HG03558 (cell line): ENCODE measurements around the gene GPR3.
"Not testable (repeated sequence)": the region's sequence is repeated elsewhere in the genome, so short reads cannot be mapped to it uniquely, and the experiment has no call there.

Source experiments
- ATAC-seq: cut with Tn5 transposase; IDR thresholded peaks from one replicate; pipeline ENCODE4 v1.9.1; 2021; ENCODE audit warnings: moderate number of reproducible peaks; ENCODE audit not compliant: unreplicated experiment; ENCODE audit errors: extremely low read depth

GPR3 gene

DNA sequence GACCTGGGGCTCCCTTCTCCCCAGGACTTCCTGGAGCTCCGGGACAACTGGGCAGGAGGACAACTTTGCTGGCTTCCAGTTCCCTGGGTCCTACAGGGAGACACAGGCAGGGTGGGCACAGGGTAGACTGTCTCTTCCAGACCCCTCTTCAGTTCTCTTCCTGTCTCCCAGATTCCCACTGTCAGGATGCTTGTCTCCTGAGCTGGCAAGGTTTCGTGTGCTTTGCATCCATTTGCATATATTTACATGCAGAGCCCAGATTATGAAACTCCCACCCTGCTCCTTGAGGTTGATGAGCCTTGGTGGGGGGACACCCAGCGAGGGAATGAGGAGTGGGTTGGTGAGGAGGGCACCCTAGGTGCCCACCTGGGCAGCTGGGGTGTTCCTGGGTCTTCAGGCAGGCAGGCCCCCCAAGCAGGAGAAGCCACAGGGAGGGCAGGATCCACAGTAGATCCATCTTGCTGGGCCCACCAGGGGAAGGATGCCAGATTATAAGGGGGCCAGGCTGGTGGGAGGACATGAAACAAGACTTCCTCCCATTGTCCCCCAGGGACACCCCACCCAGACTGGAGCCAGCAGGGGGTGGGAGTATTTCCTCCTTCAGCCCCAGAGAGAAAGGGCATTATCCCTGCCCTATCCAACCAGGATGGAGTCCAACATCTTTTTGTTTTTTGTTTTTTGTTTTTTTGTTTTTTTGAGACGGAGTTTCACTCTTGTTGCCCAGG, 17.9 kb upstream of the GPR3 start, which contains the start of gene FCN3:
TSS of gene FCN3 (minus strand) at position 463 of the 725 bp plus-strand sequence. CDS start at position 457, 6 bp downstream.
- ATAC-seq, result no peak

DNA sequence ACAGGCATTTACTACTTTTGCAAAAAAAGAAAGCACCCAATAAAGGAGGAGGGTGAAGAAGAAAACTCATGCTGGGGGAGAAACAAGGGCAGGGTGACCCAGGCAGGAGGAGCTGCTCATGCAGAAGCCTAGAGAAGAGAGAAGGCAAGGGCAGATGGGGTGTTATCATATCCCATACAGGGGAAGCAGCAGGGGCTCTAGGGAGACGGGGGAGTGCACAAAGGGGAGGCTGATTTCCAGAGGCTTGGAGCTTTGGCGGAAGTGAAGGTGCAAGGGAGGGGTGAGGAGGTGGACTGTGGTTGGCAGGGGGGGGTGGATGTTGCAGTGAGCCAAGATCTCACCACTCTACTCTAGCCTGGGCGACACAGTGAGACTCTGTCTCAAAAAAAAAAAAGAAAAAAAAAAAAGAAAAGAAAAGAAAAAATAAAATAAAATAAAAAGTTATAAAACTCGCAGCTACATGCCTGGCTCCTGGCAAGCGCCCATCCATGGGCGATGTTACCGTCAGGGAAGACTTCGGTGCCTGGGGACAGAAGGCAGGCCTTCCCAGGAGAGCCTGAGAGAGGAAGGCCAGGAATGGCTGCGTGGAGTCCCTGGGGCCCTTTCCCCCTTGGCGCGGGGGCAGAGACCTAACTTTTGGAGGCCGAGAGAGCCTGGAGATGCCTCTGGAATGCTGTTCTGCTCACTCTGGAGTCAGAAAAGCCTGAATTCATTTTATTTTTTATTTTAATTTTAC, 14.5 kb upstream of the GPR3 start:
- ATAC-seq, result no peak

DNA sequence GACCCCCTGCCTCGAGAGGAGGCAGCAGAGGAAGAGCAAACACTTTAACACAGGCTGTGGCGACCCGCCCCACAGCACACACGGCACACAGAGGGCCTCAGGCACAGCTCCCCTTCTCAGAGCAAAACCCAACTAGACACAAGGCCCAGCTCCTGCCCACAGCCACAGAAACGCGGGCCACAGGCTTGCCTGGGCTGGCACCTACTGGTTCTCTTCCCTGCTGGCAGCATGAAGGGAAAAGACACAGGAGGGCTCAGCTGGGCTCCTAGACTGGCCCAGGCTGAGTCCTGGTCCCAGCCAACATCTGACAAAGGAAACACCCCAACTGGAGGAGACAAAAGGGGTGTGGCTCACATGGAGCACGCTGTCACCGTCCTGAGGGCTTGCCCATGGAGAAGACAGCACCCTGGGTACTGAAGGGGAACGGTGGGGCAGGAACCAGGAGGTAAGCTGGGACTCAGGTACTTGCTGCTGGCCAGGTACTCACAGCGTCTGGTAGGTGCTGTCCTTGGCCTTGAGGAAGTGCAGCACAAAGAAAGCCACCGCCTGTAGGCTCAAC, 12.8 kb upstream of the GPR3 start:
- ATAC-seq, result no peak

DNA sequence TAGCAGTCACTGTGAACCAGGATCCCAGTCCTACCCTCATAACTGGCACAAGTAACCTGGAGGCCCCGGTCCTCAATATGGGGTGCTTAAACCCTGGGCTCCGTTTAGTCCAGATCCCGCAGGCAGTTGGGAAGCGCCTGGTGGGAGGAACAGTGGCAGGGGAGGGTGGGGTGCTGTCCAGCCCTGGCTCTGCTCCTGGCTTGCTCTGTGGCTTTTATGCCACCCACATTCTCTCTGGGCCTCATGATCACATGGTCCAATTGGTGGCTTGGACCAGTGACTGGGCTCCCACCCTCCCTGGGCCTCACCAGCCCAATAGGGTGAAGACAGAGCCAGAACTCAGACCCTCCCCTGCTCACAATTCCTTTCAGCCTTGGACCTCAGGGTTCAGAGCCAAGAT, 12.2 kb upstream of the GPR3 start:
- ATAC-seq, result no peak

DNA sequence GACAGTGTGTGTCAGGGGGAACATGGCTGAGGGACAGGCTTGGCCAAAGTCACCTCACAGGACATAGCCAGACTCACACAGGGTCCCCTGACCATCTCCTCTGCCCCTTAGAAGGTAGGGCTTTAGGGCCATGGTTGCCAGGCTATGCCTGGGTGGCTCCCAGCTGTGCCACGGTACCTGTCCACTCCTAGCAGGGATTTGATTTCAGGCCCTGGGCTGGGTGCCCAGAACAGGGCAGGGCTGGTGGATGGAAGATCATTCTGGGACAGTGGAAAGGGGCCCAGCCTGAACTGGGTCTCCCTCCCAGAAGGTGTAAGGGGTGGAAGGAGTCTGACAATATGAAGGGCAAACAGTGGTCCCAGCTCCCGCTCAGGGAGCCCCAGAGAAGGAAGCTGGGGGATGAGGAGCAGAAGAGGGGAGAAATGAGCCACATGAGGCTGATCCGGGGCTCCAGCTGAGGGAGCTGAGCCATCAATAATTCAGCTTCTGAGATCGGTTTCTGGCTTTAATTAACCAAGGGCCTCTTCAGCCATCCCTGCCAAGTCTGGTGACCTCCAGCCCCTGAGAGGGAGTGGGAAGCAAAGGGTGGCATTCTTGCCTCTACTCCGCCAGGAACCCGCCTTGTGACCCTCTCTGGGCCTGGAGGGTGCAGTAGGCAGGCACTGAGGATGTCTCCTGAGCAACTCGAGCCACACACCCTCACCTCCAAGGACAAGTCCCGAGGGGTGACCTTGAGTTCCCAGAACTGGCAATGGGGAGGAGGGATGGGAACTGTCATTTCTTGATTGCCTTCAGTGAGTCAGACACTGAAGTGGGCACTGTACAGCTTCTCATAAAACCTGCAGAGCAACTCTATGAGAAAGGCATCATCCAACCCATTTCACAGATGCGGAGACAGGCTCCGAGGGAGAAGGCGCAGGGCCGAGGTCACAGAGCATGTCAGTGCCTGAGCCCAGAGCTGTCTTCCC, 11.4 kb upstream of the GPR3 start:
- ATAC-seq, result no peak

DNA sequence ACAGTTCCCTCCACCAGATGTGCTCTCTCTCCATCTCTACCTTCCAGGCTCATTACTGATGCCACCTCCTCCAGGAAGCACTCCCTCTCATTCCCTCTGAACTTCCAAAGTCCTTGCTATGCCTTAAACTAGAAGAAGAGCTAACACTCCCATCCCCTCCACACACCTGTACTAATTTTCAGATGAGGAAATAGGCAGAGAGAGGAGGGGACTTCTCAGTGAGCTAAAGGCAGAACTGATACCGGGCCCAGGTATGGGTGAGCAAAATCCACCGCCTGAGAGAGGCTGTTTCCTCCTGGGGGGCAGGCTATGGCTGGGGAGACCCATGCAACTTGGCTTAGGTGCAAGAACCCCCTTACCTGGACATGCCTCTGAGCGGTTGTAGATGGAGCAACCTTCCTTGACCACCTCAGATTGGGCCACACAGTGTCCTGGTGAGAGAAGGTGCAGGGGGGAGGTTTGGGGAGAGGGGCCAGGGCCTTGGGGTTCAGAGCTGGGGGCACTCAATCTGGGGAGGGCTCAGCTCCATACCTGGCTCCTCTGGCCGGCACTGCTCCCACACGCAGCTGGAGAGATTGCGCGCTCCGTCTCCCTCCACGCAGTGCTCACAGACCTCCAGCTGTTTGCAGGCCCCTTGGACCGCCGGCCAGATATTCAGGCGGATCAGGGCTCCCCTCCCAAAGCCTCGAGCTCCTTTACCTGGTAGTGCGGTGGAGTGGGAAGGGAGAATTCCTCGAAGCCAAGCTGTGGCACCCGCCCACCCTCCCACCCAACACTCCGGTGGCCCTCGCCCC, 10.3 kb upstream of the GPR3 start:
- ATAC-seq, result no peak

DNA sequence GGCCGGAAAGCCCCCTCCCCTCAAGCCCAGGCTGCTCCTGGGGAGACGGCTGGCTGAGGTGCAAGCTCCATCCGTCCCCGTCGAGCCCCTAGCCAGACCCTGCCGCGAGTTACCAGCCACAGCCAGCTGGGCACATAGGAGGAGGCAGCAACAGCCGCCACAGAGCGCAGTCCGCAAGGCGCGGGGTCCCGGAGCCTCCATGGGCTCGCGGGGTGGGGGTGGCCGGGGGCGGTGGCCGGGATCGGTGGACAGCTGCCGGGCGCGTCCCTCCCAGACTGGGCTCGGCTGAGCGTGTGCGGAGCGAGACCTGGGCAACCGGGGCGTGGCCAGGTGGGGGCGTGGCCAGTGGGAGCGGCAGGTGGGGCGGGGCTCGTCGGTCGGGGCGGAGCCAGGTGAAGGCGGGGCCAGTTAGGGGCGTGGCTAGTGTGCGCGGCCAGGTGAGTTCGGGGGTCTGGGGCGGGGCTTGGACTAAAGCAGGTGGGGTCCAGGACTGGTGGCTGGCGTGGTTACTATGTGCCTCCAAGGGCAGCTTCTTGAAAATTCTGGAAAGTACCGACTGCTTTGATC, 9.3 kb upstream of the GPR3 start, which contains the start of gene CD164L2:
TSS of gene CD164L2 (minus strand) at position 295 of the 567 bp plus-strand sequence. CDS start at position 201, 94 bp downstream.
- ATAC-seq, result no peak

DNA sequence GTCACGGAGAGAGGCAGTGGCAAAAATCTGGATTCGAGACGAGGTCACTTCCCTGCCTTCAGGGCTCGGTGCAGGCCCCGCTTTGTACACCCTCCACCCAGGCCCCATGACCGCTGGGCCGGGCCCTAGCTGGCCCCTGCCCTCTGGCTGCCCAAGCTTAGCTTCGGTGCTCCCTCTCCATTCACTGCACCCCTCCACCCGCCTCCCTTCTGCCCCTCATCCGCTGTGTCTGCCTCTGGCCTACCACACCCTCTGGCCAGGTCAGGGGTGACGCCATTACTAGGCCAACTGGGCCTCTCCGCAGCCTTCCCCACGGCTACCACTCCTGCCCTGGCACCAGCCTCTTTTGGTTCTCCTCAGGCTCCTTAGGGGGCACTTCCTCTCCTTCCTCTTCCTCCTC, 8.8 kb upstream of the GPR3 start:
- no peak for ATAC-seq

DNA sequence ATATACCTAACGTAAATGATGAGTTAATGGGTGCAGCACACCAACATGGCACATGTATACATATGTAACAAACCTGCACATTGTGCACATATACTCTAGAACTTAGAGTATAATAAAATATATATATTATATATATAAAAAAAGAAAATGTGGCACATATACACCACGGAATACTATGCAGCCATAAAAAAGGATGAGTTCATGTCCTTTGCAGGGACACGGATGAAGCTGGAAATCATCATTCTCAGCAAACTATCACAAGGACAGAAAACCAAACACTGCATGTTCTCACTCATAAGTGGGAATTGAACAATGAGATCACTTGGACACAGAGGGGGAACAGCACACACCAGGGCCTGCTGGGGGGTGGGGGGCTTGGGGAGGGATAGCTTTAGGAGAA, 7.6 kb upstream of the GPR3 start:
- not testable (repeated sequence) for ATAC-seq

DNA sequence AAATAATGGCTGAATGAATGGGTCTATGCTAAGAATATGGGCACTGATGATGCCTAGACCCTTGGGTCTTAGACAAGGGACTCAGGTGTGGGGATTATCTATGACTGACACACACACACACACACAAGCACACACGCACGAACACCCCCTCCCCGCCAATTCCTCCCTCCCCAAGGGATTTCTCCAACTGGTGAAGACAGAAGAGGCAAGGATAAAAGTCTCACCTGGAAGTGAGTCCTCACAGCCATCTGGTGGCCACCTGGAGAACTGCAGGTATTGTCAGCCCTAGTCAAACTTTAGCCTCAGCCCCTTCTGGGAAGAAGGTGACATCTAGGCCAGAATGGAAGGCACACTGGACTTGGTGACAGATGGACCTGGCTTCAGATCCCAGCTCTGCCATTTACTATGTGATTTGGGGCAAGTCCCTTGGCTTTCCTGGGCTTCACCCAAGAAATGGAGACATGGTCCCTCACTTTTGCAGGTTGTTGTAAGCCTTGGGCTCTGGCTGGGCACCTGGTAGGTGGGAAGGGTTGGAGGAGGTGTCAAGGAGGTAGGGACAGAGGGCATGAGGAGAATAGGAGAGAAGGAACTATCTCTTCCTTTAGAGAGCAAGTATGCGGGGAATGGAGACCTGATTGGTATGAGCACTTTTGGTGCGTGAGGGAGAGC, 4.0 kb upstream of the GPR3 start:
- ATAC-seq, result no peak

DNA sequence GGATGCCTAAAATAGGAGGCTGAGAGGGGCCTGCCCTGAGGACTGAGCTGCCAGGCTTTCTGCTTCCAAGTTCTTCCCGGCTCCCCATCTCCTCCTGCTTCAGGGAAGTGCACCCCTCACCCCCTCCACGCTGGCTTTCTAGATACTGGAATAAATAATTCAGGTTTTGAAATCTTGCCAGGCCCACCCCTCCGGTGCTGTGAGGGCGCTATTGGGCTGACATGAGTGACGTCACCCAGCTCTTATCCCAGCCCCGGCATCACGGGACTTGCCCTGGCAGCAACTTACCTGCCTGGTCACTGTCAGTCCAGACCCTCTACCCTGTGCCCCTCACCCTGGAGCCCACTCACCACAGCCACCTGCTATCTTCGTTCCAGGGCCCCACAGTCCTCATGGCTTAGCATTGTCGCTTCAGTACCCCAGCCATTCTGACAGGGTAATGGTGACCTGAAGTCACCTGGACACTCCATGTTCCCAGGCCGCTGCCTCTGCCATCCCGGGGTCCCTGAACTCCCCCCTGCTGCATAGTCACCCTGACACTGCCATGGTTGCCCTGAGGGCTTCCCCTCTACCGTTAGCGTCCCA, 819 bp upstream of the GPR3 start:
- no peak for ATAC-seq

DNA sequence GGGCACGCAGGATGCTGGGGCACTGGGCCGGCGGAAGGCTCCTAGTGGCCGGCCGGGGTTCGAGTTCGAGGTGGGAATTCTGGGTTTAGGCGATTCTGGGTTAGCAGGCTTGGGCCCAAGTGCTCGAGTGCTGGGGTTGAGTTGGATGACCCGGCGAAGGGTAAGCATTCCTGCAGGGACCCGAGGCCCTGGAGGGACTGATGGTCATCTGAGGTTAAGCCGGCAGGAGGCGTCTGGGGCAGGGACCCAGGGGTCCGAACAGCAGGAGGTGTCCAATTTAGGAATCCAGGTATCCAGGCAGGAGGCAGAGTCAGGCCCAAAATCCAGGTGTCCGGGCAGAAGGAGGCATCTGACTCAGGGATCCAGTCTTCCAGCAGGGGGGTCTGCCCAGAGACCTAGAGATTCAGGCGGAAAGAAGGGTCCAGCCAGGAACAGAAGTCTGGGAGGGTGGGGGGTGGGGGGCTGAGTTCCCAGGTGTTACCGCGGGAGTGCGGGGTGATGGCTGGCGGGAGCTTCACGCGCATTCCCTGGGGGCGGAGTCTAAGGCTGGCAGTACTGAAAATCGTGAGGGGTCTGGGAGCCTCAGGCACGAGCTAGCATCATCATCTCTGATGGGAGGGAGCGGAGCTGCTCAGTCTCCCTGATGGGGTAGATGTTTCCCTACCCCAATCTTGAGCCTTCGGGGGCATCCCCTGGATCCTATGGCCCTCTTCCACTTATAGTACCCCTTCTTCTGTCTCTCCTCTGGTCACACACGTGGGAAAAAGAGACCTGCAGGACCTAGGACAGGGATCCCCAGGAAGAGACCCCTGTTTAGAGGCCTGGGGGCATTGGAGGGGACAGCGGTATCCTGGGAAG, 585 bp downstream of the GPR3 start:
- no peak for ATAC-seq

DNA sequence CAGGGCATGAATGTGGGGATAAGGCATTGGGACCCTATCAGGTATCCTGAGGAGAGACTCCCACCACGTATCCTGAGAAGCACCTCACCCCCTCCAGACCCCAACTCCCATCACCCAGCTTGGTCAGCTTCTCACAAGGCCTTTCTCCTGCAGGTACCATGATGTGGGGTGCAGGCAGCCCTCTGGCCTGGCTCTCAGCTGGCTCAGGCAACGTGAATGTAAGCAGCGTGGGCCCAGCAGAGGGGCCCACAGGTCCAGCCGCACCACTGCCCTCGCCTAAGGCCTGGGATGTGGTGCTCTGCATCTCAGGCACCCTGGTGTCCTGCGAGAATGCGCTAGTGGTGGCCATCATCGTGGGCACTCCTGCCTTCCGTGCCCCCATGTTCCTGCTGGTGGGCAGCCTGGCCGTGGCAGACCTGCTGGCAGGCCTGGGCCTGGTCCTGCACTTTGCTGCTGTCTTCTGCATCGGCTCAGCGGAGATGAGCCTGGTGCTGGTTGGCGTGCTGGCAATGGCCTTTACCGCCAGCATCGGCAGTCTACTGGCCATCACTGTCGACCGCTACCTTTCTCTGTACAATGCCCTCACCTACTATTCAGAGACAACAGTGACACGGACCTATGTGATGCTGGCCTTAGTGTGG, 1.3 kb downstream of the GPR3 start:
- no peak for ATAC-seq

DNA sequence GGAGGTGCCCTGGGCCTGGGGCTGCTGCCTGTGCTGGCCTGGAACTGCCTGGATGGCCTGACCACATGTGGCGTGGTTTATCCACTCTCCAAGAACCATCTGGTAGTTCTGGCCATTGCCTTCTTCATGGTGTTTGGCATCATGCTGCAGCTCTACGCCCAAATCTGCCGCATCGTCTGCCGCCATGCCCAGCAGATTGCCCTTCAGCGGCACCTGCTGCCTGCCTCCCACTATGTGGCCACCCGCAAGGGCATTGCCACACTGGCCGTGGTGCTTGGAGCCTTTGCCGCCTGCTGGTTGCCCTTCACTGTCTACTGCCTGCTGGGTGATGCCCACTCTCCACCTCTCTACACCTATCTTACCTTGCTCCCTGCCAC, 1.8 kb downstream of the GPR3 start:
- ATAC-seq, result no peak

DNA sequence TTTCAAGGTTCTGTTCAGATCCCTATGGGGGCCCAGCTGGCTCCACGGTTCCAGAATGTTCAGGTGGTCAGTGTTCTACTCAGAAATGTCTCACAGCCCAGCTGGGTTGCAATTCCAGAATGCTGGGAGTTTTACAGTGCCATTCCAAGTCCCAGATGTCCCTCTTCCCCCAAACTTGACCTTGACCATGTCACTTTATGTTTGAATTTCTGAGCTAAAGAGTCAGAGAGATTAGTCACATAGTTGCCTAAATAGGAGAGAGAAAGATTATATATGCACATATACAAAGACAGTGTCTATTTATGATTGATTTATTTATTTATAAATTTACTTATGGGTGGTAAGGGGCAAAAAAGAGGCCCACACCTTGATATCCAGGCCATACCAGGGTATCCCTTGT, 2.5 kb downstream of the GPR3 start:
- no peak for ATAC-seq

DNA sequence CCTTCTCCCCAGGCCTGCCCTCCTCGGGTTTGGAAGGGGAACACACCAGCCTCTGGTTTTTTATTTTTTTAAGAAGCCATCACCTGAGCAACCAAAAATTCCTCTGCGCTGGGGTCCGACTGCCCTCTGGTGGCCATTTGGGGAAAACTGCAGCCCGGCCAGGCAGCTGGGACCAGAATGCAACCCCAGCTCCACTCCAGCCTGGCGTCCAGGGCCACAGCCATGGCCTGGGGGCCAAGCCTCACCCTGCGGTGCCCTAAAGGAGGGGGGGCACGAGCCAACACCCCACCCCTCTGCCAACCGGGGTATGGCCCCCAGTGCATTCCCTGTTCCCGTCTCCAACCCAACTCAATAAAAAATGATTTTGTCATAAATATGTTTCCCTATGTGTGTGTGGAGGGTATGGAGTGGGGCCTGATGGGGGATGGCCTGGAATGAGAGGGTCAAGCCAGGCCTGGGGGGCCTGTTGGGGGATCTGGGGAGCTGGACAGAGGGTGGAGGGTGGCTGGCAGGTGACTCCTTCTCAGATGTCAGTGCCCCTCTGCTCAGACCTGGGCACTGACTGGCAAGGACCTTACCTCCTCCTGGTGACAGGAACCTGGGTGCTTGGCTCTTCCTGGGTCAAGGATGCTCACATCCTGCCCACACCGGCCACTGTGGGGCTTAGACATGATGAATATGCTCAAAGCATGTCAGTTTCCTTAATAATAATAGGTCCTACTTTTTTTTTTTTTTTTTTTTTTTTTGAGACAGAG, 3.2 kb downstream of the GPR3 start:
- no peak for ATAC-seq
